ENCODE measurements around the gene SUGT1.

Gene SUGT1

GRCh38 chr13:52723181-52723580 is 70.5 kb downstream of the SUGT1 start:
- DNase-seq (ENCODE audit: low read depth): no peak
- no peak for TF ChIP-seq CTCF (IDR thresholded peaks at IDR 0.05; ENCODE audit: insufficient read depth, low read depth, low read length, missing control alignments)
- no peak overlapping the region for H3K4me3 ChIP-seq (ENCODE audit: low read length)

GRCh38 chr13:52725302-52725701 is 72.7 kb downstream of the SUGT1 start:
- no peak overlapping the region for H3K4me3 ChIP-seq (ENCODE audit: low read length)
- DNase-seq (ENCODE audit: low read depth): no peak
- TF ChIP-seq CTCF (IDR thresholded peaks at IDR 0.05; ENCODE audit: insufficient read depth, low read depth, low read length, missing control alignments): no peak

- TF ChIP-seq CTCF (IDR thresholded peaks at IDR 0.05; ENCODE audit: insufficient read depth, low read depth, low read length, missing control alignments): no peak
- no peak overlapping the region for H3K4me3 ChIP-seq (ENCODE audit: low read length)
- no peak for DNase-seq (ENCODE audit: low read depth)
Observed at GRCh38 chr13:52726258-52726657, 73.6 kb downstream of the SUGT1 start.

- no peak for DNase-seq (ENCODE audit: low read depth)
- no peak for TF ChIP-seq CTCF (IDR thresholded peaks at IDR 0.05; ENCODE audit: insufficient read depth, low read depth, low read length, missing control alignments)
Observed at GRCh38 chr13:52734075-52734623, 81.5 kb downstream of the SUGT1 start.

GRCh38 chr13:52736891-52737290 is 84.3 kb downstream of the SUGT1 start:
- no peak for DNase-seq (ENCODE audit: low read depth)
- H3K4me3 ChIP-seq (ENCODE audit: low read length): no peak overlapping the region
- TF ChIP-seq CTCF (IDR thresholded peaks at IDR 0.05; ENCODE audit: insufficient read depth, low read depth, low read length, missing control alignments): no peak

More at GRCh38 chr13:52734075-52734623, 81.5 kb downstream of the SUGT1 start:
- no peak overlapping the region for H3K4me3 ChIP-seq (ENCODE audit: low read length)

- no peak for TF ChIP-seq CTCF (IDR thresholded peaks at IDR 0.05; ENCODE audit: insufficient read depth, low read depth, low read length, missing control alignments)
- H3K4me3 ChIP-seq (ENCODE audit: low read length): no peak overlapping the region
- DNase-seq (ENCODE audit: low read depth): no peak
Observed at GRCh38 chr13:52737451-52737850, 84.8 kb downstream of the SUGT1 start.

GRCh38 chr13:52737965-52738364 is 85.3 kb downstream of the SUGT1 start:
- TF ChIP-seq CTCF (IDR thresholded peaks at IDR 0.05; ENCODE audit: insufficient read depth, low read depth, low read length, missing control alignments): no peak
- no peak overlapping the region for H3K4me3 ChIP-seq (ENCODE audit: low read length)
- no peak for DNase-seq (ENCODE audit: low read depth)
